Heart right ventricle (tissue), 16 donors: Measurements from ENCODE around the gene NBEA. TPM values are rescaled to one million over a fixed set of nuclear protein-coding genes. Genes with fewer than 3 reads are reported as not detected.

Source experiments
- ATAC-seq, 8 donors: fragments of 200-7000 bp; cut with Tn5 transposase; one replicate each; pipeline ENCODE4 v1.9.1; 2020; ENCODE audit warnings: mild to moderate bottlenecking in 8 of 8, moderate library complexity in 8 of 8, moderate number of reproducible peaks in 1 of 8
- DNase-seq, 2 donors: peaks; one replicate each; pipeline ENCODE4 v3.0.0-alpha.2; 2020
- H3K27ac ChIP-seq, 10 donors: fragments of 200-600 bp; sonication (generic) in 2 of 10; one replicate each; pipeline versions ENCODE4 v1.5.0 to v1.8.0; 2020 to 2022; ENCODE audit warnings: mild to moderate bottlenecking in 3 of 10
- H3K27me3 ChIP-seq, 7 donors: fragments of 200-600 bp; one replicate each; pipeline ENCODE4 v1.8.0; 2021 to 2022; ENCODE audit warnings: mild to moderate bottlenecking in 2 of 7
- H3K36me3 ChIP-seq, 9 donors: fragments of 200-600 bp; sonication (generic) in 1 of 9; one replicate each; pipeline versions ENCODE4 v1.5.0 to v1.8.0; 2020 to 2022; ENCODE audit warnings: mild to moderate bottlenecking in 2 of 9
- H3K4me1 ChIP-seq, 9 donors: fragments of 200-600 bp; sonication (generic) in 1 of 9; one replicate each; pipeline versions ENCODE4 v1.5.0 to v1.8.0; 2020 to 2022; ENCODE audit warnings: mild to moderate bottlenecking in 4 of 9
- H3K4me3 ChIP-seq, 10 donors: fragments of 200-600 bp; sonication (generic) in 2 of 10; one replicate each; pipeline versions ENCODE4 v1.5.0 to v1.8.0; 2020 to 2022; ENCODE audit warnings: mild to moderate bottlenecking in 7 of 10, moderate library complexity in 2 of 10
- H3K9me3 ChIP-seq, 11 donors: fragments of 200-600 bp in 10 of 11; sonication (generic) in 2 of 11; one replicate each; pipeline versions ENCODE4 v1.5.0 to v1.8.0; 2013 to 2022; ENCODE audit warnings: mild to moderate bottlenecking in 2 of 11, control low read depth in 1 of 11, moderate library complexity in 1 of 11
- CTCF ChIP-seq, 9 donors: fragments of 200-600 bp; sonication (generic) in 2 of 9; IDR thresholded peaks; one replicate each; pipeline versions ENCODE4 v1.5.0 to v1.8.0; 2021 to 2022; ENCODE audit warnings: antibody characterized with exemption in 9 of 9, mild to moderate bottlenecking in 5 of 9, moderate library complexity in 1 of 9
- WGBS, 2 donors: extraction: QIAGEN DNeasy Blood & Tissue Kit; methylation state at CpG; one replicate each; pipeline ENCODE4 v1.1.7; 2013; ENCODE audit warnings: inconsistent platforms in 1 of 2; 5-methylcytosine and 5-hydroxymethylcytosine counted together
- intact Hi-C, 10 donors: fragments of 100-400 bp; cut with DNase I; formaldehyde crosslinking; loops; one replicate each; pipeline versions ENCODE4 v1.11.1 to v1.14.2; 2022
- polyA plus RNA-seq, 2 donors: library from polyadenylated mRNA; stranded (reverse); fragments of 200-250 nt; gene quantifications; one replicate each; pipeline ENCODE4 v1.2.3, GENCODE V29; 2013
- total RNA-seq, 10 donors: library from RNA; stranded (reverse); fragmentation: NEBNext Ultra II Directional in 3 of 10; extraction: Animal tissue kit (Norgen Biotek cat#: 25700) in 3 of 10; gene quantifications; one replicate each; pipeline versions ENCODE4 v1.2.1 to v1.2.4, GENCODE V29; 2021 to 2023
- donor health status: Arrhythmogenic right ventricular cardiomyopathy.
- donor health status: ischemic (EF 13 %, LVEDD 7.1; RV severe dilation, severe dysfunction).
- donor health status: healthy with polysubstance abuse.
- donor health status: DM: no; HTN: yes; CAD: no.
- donor health status: DM: no; HTN: no; CAD: no.
- donor health status: ischemic (EF 25% LVEDD 6.9; RV normal size, moderate dysfunction).
- donor health status: ischemic (EF 25% LVEDD 5.7; RV mildly dilated, moderate dysfunction).
- donor health status: healthy.
- donor health status: DM: yes; HTN: yes; CAD: no.
- donor health status: Ischemic cardiomyopathy.
- donor health status: ischemic (EF 35%, LVEDD 5.7; RV mildly dilated, moderate dysfunction).
- donor health status: nonischemic (EF 11% LVEDD 7.7; RV severe dilation, severe dysfunction).
- donor health status: DM: yes; HTN: yes; CAD: no.
- donor health status: PGD.
- donor health status: ischemic (EF 29% LVEDD 5.4; RV normal size, mild dysfunction).
- donor health status: nonischemic (EF 23%, LVEDD 6.1; RV moderate dilation, normal function).

The NBEA gene
- total and polyA plus RNA-seq, 12 donors: 4.3 to 30.6 (median 24.5) TPM

GRCh38 chr13:35594096-35594495 is 652.0 kb downstream of the NBEA start:
- peaks cover 0 to 21% (median 0%) of the 10 kb centered on the region in 9 donors for H3K36me3 ChIP-seq
- peaks cover 0 to 20% (median 14%) of the 10 kb centered on the region in 9 donors for H3K4me1 ChIP-seq
- intact Hi-C loops: no loop called here
- H3K9me3 ChIP-seq: no peaks in the 10 kb centered on the region
- no peaks in the 10 kb centered on the region for H3K27me3 ChIP-seq
- no peak overlapping the region for H3K4me3 ChIP-seq
- DNase-seq (no peak), ATAC-seq (no peak)
- no peak overlapping the region for H3K27ac ChIP-seq
- WGBS, 2 donors: 94 to 96% methylated on average over 1 of the region's 1 CpG
- no peak for TF ChIP-seq CTCF (IDR thresholded peaks at IDR 0.05)

- Histone ChIP-seq H3K36me3 (peaks cover 0 to 11% (median 0%) of the 10 kb centered on the region in 9 donors), H3K27me3 (no peaks in the 10 kb centered on the region), H3K9me3 (no peaks in the 10 kb centered on the region), H3K4me3 (no peak overlapping the region), H3K4me1 (peaks cover 0 to 31% (median 20%) of the 10 kb centered on the region in 9 donors), H3K27ac (no peak overlapping the region)
- no peak for TF ChIP-seq CTCF (IDR thresholded peaks at IDR 0.05)
- DNase-seq (no peak), ATAC-seq (no peak)
- intact Hi-C loops: no loop called here
These were observed 653.1 kb downstream of the NBEA start for GRCh38 chr13:35595181-35595580.

GRCh38 chr13:35596321-35597030 is 654.4 kb downstream of the NBEA start:
- peaks cover 0 to 11% (median 0%) of the 10 kb centered on the region in 9 donors for H3K36me3 ChIP-seq
- intact Hi-C loops: no loop called here
- H3K27me3 ChIP-seq: no peaks in the 10 kb centered on the region
- H3K9me3 ChIP-seq: no peaks in the 10 kb centered on the region
- no peak overlapping the region for H3K27ac ChIP-seq
- no peak overlapping the region for H3K4me3 ChIP-seq
- no peak for TF ChIP-seq CTCF (IDR thresholded peaks at IDR 0.05)
- WGBS, 2 donors: 92 to 95% methylated on average over 5 of the region's 5 CpGs
- DNase-seq (no peak), ATAC-seq (no peak)
- peaks cover 0 to 35% (median 20%) of the 10 kb centered on the region in 9 donors for H3K4me1 ChIP-seq

GRCh38 chr13:35597451-35597850 is 655.4 kb downstream of the NBEA start:
- Histone ChIP-seq H3K27me3 (no peaks in the 10 kb centered on the region), H3K9me3 (no peaks in the 10 kb centered on the region), H3K4me1 (peaks cover 0 to 35% (median 20%) of the 10 kb centered on the region in 9 donors), H3K36me3 (peaks cover 0 to 11% (median 0%) of the 10 kb centered on the region in 9 donors), H3K4me3 (no peak overlapping the region), H3K27ac (no peak overlapping the region)
- no peak for ATAC-seq
- TF ChIP-seq CTCF (IDR thresholded peaks at IDR 0.05): no peak
- intact Hi-C loops: no loop called here
- 90 to 95% methylated on average over 3 of the region's 3 CpGs for WGBS, 2 donors
- no peak for DNase-seq
